HG03520 (cell line): ENCODE results near the gene CDKAL1.

ENCODE experiments used
- ATAC-seq: cut with Tn5 transposase; IDR thresholded peaks from one replicate; pipeline ENCODE4 v1.9.1; 2021; ENCODE audit warnings: mild to moderate bottlenecking, moderate library complexity; ENCODE audit not compliant: unreplicated experiment

The CDKAL1 gene

DNA sequence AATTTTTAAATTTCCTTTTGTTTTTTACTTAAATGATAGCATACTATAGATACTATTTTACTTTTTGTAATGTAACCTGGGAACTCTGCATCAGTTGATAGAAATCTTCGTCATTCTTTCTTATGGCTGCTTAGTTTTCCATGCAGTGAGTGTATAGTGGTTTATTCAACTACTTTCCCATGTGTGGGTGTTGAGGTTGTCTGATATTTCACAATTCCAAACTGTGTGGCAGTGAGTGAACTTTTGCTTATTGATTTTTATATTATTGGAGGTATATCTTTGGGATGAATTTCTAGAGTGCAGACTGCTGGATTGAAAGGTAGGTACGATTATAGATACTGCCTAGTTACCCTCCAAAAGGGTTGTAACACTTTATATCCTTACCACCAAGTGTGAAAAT, 136.5 kb downstream of the CDKAL1 start:
- ATAC-seq, result no peak

DNA sequence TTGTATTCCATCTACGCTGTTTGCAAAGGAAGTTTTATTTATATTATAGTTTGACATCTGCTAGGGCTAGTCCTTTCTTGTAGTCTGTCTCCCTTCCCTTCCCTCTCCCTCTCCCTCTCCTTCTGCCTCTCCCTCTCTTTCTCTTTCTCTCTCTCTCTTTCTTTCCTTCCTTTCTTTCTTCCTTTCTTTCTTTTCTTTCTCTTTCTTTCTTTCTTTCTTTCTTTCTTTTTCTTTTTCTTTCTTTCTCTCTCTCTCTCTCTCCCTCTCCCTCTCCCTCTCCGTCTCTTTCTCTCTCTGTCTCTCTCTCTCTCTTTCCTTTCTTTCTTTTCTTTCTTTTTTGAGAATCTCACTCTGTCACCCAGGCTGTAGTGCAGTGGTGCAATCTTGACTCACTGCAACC, 137.8 kb downstream of the CDKAL1 start:
- ATAC-seq, result no peak

DNA sequence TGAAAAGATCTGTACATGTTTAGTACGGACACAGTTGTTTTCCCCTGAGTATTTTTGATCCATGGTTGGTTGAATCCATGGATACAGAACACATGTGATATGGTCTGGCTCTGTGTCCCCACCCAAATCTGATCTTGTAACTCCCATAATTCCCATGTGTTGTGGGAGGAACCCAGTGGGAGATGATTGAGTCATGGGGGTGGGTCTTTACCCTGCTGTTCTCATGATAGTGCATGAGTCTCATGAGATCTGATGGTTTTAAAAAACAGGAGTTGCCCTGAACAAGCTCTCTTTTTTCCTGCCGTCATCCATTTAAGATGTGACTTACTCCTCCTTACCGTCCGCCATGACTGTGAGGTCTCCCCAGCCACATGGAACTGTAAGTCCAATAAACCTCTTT, 139.2 kb downstream of the CDKAL1 start:
- ATAC-seq, result no peak

DNA sequence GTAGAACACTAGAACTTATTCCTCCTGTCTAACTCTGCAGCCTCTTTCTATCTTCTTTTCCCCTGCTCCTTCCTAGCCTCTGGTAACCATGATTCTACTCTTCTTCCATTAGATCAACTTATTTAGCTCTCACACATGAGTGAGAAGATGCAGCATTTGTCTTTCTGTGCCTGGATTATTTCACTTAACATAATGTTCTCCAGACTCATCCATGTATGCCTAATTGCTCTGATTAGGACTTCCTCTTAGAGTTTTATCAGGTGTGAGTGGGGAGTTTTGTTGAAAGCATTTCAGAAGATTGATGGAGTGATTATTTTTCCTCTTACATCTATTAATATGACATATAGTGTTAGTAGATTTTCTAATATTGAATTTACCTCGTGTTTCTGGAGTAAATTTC, 140.4 kb downstream of the CDKAL1 start:
- ATAC-seq, result no peak

DNA sequence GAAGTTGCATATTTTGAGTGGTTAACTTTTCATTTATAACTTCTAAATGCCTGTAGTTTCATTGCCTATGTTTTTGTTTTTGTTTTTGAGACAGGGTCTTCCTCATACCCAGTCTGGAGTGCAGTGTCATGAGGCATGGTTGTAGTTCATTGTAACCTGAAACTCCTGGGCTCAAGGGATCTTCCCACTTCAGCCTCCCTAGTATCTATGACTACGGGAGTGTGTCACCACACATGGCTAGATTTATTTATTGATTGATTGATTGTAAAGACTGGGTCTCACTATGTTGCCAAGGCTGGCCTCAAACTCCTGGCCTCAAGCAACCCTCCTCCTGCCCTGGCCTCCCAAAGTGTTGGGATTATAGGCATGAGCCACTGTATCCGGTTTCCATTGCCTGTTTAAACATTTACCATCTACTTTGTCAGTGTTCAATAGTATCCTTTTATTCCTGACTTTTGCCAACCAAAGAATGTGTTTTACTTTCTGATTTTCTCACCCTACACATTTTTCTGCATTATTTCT, 144.6 kb downstream of the CDKAL1 start:
- ATAC-seq, result no peak

DNA sequence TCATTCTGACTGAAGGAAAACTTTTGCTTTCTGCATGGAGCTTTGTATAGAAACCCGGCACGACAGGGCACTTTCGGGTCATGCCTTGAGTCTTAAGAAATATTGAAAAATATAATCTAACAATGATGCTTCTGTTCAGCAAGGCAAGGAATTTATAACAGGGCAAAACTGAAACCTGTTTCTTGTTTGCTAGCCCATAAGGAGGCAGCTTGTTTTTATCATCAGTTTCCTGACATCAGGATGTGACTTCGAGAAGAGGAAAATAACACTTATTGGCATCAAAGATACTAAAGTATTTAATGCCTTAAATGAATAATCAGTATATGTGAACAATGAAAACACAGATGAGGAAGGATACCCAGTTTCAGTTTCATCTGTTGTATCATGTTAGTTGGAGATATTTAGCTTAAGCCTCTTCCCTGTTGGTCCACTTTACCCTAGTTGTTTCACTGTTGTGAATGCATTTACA, 146.5 kb downstream of the CDKAL1 start:
- ATAC-seq, result peak; percentile 67

DNA sequence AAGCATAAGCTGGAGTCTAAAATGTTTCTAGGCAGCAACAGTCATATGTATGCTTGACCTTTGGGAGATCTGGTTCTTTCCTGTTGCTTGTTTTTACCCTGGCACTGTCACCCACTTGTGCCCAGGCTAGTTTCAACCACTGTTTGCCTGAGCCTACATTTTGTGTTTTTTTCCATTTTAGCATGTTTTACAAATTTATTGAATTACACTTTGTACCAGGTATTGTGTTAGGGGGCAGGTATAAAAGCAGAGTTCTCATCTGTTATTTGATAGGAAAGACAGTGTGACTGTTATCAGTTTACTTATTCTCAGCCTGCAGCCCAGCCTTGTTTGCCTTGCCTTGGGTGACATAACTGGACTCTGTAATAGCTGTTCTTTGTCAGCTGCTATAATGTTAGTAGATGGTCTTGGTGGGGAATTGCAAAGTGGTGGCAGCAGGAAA, 147.0 kb downstream of the CDKAL1 start:
- no peak for ATAC-seq

DNA sequence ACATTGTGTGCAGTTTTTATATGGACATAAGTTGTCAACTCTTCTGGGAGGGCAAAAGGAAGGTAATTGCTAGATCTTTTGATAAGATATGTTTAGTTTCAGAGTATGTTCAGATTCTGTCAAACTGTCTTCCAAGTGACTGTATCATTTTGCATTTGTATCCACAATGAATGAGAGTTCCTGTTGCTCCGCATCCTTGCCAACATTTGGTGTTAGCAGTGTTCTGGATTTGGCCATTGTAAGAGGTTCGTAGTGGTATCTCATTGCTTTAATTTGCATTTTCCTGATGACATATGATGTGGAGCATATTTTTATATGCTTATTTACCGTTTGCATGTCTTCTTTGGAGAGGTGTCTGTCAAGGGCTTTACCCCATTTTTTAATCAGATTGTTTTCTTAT, 150.2 kb downstream of the CDKAL1 start:
- no peak for ATAC-seq

DNA sequence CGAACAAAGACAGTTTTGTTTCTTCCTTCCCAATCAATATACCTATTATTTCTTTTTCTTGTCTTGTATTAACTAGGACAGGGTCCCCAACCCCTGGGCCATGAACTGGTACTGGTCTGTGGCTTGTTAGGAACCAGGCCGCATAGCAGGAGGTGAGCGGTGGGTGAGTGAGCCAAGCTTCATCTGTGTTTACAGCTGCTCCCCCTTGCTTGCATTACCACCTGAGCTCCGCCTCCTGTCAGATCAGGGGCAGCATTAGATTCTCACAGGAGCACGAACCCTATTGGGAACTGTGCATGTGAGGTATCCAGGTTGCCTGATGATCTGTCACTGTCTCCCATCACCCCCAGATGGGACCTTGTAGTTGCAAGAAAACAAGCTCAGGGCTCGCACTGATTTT, 151.9 kb downstream of the CDKAL1 start:
- no peak for ATAC-seq

DNA sequence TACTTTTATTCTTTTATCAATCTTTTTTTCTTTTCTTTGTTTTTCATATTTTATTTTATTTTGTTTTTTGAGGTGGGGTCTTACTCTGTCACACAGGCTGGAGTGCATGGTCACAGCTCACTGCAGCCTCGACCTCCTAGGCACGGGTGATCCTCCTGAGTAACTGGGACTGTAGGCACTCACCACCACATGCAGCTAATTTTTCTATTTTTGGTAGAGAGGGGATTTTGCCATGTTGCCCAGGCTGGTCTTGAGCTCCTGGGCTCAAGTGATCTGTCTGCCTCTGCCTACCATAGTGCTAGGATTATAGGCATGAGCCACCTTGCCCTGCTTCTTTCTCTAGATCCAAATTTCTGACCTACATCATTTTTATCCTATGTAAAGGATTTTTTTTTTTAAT, 153.2 kb downstream of the CDKAL1 start:
- no peak for ATAC-seq

DNA sequence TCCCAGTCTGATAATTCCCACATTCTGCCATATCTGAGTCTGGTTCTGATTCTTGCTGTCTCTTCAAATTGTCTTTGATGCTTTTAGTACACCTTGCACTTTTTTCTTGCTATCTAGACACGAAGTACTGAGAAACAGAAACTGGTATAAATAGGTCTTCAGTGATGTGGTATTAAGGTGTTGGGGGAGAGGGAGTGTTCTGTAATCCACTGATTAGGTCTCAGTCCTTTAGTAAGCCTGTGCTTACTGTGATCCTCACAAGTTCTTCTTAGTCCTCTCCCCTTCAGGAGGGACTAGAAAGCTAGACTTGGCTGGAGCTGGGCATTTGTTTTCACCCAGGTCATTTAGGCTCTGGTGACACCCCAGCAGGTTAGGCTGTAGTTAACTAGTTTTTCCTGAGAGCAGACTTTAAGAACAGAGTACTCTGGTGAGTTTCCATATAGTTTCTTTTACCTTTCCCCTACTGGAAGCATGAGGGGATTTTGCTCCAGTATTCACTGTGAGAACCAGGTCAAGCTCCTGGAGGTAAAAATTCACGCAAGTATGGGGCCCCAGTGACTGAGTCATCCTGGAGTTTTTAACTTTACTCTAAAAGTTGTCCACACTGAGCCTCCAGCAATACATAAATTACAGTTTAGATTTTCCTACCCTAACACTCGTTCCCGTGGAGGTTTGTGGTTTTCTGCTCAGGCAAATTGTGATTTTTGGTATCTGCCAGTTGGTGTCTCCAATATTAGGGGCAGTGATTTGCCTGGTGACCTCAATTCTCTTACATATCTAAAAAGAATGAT, 154.6 kb downstream of the CDKAL1 start:
- peak; percentile 94 for ATAC-seq

DNA sequence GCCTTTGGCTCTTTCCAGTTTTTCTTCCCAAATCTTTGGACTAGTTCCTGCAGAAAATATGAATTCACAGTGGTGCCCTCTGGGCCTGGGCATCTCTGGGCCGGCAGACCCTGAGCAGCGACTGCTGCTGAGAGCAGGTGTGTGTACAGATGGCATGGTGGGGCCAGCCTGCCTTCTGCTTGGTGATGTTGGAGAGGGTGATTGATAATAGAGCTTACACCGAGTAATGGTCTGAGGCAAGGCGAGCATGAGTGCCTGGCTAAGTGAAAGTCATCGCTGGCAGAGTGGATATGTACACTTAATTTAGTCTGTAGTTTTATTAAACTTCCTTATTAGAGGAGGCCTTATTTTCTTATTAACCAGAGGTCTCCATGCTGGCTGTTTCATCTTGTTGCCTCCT, 156.9 kb downstream of the CDKAL1 start:
- ATAC-seq, result no peak

DNA sequence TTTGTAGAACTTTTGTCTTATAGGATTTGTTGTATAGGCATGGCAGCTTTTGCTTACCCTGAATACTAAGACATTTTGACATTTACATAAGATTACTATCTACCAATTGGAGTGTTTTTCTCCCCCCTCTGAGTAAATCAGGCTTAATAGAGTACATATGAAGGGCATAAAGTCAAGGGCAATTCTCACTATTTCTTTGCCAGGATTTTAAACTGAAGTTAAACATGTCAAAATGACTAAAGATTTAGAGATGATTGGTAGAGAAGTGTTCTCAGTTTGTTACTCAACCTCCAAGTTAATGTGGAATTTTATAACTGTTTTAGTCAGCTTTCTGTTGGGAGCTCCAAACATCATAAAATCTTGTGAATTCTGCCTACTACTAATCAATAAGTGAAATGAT, 157.8 kb downstream of the CDKAL1 start:
- no peak for ATAC-seq

DNA sequence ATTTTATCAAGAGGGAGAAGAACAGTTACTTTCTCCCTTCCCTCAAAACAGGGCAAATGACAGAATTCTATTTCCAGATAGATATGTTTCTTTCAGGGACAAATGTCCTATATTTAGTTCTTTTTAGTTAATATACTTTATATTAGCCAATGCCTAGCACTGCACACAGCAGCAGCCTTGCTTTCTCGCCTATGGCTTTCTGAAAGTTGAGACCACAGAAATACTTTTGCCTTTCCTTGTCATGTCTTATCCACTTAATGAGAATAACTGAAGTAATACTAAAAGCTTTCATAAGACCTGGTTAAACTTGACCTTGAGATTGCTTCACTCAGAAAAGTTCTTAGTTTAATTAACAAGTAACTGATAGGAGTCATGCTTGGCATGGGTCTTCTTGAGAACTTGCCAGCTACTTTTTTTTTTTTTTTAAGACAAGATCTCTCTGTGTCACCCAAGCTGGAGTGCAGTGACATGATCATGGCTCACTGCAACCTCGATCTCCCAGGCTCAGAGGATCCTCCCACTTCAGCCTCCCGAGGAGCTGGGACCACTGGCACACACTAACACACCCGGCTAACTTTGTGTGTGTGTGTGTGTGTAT, 159.3 kb downstream of the CDKAL1 start:
- no peak for ATAC-seq

DNA sequence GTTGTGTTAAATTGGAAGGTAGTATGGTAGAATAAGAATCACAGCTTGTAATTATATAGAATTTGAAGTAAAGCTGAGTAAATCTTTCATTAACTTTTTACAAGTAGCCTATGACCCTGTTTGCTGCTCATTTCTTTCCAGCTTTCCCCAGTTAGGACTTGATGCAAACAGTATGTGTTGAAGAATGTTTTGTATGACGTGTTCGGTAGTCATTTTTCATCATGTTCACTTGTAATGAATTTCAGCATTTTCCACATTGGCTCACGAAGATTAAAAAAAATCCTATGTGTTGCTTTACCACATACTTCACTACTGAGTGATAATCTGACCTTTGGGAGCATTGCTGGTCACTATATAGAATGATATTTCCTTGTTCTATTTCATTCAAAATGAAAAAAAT, 162.4 kb downstream of the CDKAL1 start:
- no peak for ATAC-seq

DNA sequence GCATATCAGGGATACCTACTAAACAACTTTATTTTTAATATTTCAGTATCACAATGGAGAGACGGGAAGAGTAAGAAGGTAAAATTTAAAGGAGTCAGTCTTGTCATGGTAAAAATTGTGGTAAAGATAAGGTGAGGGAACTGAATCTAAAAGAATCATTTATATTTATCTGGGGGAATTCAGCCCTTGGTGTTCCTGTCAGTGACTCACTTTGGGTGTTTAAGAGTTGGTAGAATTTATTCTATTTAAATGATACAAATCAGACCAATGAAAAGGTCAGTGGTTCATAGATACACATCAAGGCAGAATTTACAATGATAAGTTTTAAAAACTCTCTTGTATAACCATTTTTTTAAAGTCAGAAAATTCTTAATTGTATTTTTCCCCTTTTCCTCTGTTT, 164.4 kb downstream of the CDKAL1 start:
- no peak for ATAC-seq

DNA sequence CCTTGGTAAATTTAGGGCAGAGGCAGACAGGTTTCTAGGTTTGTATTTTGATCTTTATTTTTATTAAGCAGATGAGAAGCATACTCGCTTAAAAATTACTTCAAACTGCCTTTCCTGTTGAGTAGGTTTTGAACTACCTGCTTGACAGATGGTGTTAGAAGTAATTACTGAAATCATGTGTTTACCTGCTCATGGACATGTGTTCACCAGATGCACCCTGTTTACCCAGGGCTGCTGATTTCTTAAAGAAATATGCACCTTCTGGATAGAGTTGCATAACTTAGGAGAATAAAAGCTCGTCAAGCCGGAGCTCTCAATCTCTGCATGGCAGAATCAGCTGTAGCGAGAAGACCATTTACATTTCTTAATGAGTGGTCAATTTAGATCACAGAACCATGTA, 165.1 kb downstream of the CDKAL1 start:
- no peak for ATAC-seq

DNA sequence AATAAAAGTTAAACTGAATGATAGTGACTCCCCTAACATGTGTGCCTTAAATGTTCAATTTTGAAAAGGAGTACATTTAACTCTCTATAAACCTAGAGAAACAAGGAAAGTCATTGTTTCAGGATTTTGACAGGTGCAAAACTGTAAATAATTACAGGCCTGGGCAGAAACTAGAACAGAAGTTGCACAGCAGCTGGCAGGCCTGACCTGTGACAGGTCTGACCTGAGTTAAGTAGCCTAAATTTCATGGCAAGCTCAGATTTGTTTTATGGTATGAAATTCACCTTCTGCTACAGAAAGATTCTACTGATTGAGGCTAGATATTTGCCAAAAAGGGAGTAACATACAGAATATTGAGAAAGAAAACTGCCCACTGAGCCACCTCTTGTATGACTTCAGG, 166.1 kb downstream of the CDKAL1 start:
- ATAC-seq, result no peak

DNA sequence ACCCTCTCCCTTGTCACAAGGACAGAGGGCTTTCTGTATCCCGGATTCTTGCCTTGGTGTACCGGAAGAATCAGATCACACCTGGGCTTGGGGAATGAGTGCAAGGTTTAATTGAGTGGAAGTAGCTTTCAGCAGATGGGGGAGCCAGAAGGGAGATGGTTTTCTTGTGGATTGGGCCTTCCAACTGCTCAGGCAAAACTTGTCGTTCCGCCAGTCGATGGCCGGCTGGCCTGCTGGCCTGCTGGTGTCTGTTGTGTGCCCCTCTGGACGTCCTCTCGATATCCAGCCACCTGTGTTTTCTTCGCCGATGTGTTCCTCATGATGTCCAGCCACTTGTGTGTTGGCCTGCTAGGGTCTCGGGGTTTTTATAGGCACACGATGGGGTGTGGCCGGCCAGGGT, 168.1 kb downstream of the CDKAL1 start:
- ATAC-seq, result no peak

DNA sequence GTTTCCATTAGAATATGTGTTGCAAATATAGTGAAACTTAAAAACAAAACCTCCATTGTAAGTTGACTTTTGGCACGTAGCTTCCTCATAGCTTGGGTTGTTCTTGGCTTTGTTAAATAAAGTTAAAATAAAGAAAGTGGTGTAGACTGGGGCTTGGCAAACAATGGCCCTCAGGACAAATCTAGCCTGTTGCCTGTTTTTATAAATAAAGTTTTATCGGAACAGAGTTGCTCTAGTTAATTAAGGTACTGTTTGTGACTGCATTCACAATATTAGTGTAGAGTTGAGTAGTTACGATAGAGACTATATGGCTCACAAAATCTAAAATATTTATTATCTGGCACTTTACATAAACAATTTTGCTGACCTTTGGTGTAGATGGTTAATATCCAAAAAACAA, 168.8 kb downstream of the CDKAL1 start:
- ATAC-seq, result no peak

DNA sequence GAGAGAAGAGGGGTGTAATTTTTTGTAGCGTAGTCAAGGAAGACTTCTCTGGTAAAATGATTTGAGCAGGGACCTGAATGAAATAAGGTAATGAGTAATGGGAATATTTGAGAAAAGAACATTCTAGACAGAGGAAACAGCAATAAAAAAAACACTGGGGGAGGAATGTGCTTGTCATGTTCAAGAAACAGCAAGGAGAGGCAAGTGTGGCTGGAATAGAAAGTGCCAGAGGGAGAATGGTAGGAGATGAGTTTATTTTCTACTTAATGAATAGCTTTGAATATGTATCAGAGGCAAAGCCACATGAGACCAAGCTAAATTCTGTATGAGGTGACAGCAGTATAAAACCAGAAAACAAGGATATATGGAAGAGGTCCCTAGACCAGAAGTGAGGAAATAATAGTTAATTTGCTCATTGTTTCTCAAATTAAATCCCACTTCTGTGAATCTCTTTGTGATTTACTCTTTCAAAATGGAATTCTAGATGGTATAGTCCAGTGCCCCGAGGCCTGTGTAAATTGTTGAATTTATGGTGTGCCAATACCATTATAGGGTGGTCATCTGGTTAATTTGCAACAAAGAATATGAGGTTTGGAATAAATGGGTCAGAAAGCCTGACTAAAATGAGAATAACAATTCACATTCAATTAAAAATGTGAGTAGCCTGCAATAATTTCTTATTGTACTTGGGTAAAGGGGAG, 170.2 kb downstream of the CDKAL1 start:
- ATAC-seq, result no peak

DNA sequence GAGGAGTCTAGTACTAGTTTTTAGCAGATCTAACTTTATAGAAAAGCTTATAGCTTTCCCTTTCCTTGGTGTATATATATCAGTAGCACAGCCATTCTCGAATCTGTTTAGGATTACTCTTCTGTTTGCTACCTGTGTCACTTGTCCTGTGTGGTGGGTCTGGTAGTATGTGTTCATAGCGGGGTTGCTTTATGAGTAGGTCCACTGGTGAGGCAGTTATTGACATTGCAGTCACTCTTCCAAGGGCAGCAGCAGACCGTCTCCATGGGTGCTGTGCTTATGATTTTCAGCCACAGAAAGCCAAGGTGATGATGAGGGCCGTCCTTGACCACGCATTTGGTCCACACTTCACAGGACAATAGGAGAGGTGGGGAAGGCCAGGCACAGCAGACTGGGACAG, 171.5 kb downstream of the CDKAL1 start:
- ATAC-seq, result peak; percentile 44
